ENCODE measurements around the gene SCUBE3. TPM values are rescaled to one million over a fixed set of nuclear protein-coding genes. Genes with fewer than 3 reads are reported as not detected.

The SCUBE3 gene
- total and polyA plus RNA-seq, 2 experiments from 2014 or later, result 24.0 to 31.5 TPM

DNA sequence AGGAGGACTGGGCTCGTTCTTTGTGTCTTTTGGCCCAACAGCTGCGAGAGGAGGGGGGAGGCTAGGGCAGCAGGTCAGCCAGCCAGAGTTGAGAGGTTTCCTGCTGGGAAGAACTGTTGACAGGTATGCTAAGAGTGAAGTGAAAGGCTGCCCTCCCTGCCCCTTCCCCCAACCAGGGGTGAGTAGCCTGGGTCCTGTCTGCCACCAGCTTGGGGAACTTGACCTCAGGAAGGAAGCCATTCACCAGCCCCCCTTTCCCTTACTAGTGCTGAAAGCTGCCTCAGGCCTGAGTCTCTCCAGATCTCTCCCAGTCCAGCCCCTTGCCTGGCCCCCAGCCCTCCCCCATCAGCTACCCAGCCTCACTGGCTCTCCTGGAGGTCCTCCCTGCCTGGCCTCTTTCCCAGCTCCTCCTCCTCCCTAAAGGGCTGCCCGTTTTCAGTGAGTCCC lies 25.1 kb downstream of the SCUBE3 start:
- WGBS, 2 experiments (ENCODE audit: low coverage in 1 of 2, low lambda C conversion rate in 2 of 2, missing lambda C conversion rate in 2 of 2), result 77 to 91% methylated on average over 2 to 3 of the region's 3 CpGs

DNA sequence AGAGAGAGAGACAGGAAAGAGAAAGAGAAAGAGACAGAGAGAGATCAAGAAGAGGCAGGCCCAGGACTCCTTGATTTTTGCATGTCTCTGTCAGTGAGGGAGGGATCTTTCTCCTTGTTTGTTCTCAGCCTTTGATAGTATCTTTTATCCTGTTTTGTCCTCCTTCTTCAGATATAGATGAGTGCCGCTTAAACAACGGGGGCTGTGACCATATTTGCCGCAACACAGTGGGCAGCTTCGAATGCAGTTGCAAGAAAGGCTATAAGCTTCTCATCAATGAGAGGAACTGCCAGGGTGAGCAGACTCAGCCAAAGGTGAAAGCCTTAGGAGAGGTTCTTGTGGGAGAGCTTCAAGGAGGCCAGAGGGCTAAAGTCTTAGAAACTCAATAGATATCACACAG lies 25.8 kb downstream of the SCUBE3 start:
- DNase-seq, result no peak
- H3K27ac ChIP-seq, result no peak overlapping the region
- no peak overlapping the region for H2AFZ ChIP-seq
- 0 out of 2 replicates have a peak, but pooled peaks cover 9% of the 10 kb centered on the region for H3F3A ChIP-seq (ENCODE audit: insufficient read depth)
- no peaks in the 10 kb centered on the region for H3K27me3 ChIP-seq (replicated peaks; ENCODE audit: insufficient read depth)
- H3K4me2 ChIP-seq (ENCODE audit: unreplicated experiment), result no peak overlapping the region
- no peaks in the 10 kb centered on the region for H3K9me2 ChIP-seq (ENCODE audit: insufficient read depth)
- no peaks in the 10 kb centered on the region for H3K36me3 ChIP-seq (ENCODE audit: low read depth)
- 75 to 82% methylated on average over 4 of the region's 4 CpGs for WGBS, 2 experiments (ENCODE audit: low coverage in 1 of 2, low lambda C conversion rate in 2 of 2, missing lambda C conversion rate in 2 of 2)
- H3K9me3 ChIP-seq (ENCODE audit: low read depth), result no peaks in the 10 kb centered on the region
- no peak overlapping the region for H3K9ac ChIP-seq
- no peak for TF ChIP-seq EZH2phosphoT487 (IDR thresholded peaks at IDR 0.05; ENCODE audit: insufficient read depth, low read depth)
- no peak for TF ChIP-seq EZH2 (IDR thresholded peaks at IDR 0.05; ENCODE audit: insufficient read depth, poor library complexity, severe bottlenecking)
- H3K4me3 ChIP-seq, result no peak overlapping the region
- no peaks in the 10 kb centered on the region for H4K20me1 ChIP-seq (ENCODE audit: insufficient read depth)
- in situ Hi-C loops (cut with MboI), result no loop called here
- H3K4me1 ChIP-seq (ENCODE audit: insufficient read depth), result no peaks in the 10 kb centered on the region
- H3K79me2 ChIP-seq (ENCODE audit: insufficient read depth), result no peaks in the 10 kb centered on the region

More for the DNA sequence above, 25.1 kb downstream of the SCUBE3 start:
- DNase-seq, result no peak
- no peaks in the 10 kb centered on the region for H3K9me2 ChIP-seq (ENCODE audit: insufficient read depth)
- H4K20me1 ChIP-seq (ENCODE audit: insufficient read depth), result no peaks in the 10 kb centered on the region
- H3K36me3 ChIP-seq (ENCODE audit: low read depth), result 0 out of 2 replicates have a peak, but pooled peaks cover 2% of the 10 kb centered on the region
- H3K79me2 ChIP-seq (ENCODE audit: insufficient read depth), result no peaks in the 10 kb centered on the region
- no peak overlapping the region for H3K4me3 ChIP-seq
- in situ Hi-C loops (cut with MboI), result no loop called here
- H3K9me3 ChIP-seq (ENCODE audit: low read depth), result no peaks in the 10 kb centered on the region
- H2AFZ ChIP-seq, result no peak overlapping the region
- TF ChIP-seq EZH2phosphoT487 (IDR thresholded peaks at IDR 0.05; ENCODE audit: insufficient read depth, low read depth), result no peak
- TF ChIP-seq EZH2 (IDR thresholded peaks at IDR 0.05; ENCODE audit: insufficient read depth, poor library complexity, severe bottlenecking), result no peak
- no peak overlapping the region for H3K4me2 ChIP-seq (ENCODE audit: unreplicated experiment)
- H3K4me1 ChIP-seq (ENCODE audit: insufficient read depth), result no peaks in the 10 kb centered on the region
- no peak overlapping the region for H3K9ac ChIP-seq
- H3K27ac ChIP-seq, result no peak overlapping the region
- H3F3A ChIP-seq (ENCODE audit: insufficient read depth), result 0 out of 2 replicates have a peak, but pooled peaks cover 9% of the 10 kb centered on the region
- H3K27me3 ChIP-seq (replicated peaks; ENCODE audit: insufficient read depth), result no peaks in the 10 kb centered on the region

DNA sequence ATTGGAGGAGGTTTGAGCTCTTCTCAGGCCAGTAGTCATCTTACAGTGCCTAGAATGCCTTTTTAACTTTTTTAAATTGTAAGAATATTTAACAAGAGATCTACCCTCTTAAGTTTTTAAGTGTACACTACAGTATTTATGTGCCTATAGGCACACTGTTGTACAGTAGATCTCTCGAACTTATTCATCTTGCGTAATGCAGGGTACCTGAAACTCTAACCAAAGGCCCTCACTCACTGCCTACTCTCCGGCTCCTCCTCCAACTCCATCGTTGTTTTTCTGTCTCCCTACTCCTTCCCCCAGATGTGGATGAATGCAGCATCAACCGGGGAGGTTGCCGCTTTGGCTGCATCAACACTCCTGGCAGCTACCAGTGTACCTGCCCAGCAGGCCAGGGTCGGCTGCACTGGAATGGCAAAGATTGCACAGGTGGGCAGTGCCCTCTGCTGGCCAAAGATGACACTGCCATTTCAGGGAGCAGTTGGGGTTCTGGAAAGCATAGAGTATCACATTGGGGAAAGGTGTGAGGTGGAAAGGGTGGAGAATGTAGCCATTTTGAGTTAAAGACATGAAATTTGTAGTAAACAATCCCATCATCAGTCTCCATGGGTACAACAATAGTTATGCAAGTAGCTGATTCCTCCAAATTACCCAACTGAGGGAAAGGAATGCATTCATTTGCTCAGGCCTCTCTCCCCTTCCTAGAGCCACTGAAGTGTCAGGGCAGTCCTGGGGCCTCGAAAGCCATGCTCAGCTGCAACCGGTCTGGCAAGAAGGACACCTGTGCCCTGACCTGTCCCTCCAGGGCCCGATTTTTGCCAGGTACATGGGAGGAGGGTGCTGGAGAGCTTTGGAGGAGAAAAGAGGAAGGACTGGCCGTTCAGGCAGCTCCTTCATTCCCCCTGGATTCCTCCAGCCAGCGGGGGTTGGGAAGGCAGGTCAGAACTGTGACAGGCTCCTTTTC lies 27.4 kb downstream of the SCUBE3 start:
- Histone ChIP-seq H3K27me3 (replicated peaks; ENCODE audit: insufficient read depth) (no peaks in the 10 kb centered on the region), H3K4me1 (ENCODE audit: insufficient read depth) (no peaks in the 10 kb centered on the region), H3F3A (ENCODE audit: insufficient read depth) (0 out of 2 replicates have a peak, but pooled peaks cover 10% of the 10 kb centered on the region), H3K4me3 (no peak overlapping the region), H4K20me1 (ENCODE audit: insufficient read depth) (no peaks in the 10 kb centered on the region), H3K9ac (no peak overlapping the region), H3K79me2 (ENCODE audit: insufficient read depth) (no peaks in the 10 kb centered on the region), H2AFZ (no peak overlapping the region), H3K4me2 (ENCODE audit: unreplicated experiment) (no peak overlapping the region), H3K9me2 (ENCODE audit: insufficient read depth) (no peaks in the 10 kb centered on the region), H3K9me3 (ENCODE audit: low read depth) (no peaks in the 10 kb centered on the region), H3K36me3 (ENCODE audit: low read depth) (no peaks in the 10 kb centered on the region), H3K27ac (no peak overlapping the region)
- 45 to 49% methylated on average over 12 of the region's 12 CpGs for WGBS, 2 experiments (ENCODE audit: low coverage in 1 of 2, low lambda C conversion rate in 2 of 2, missing lambda C conversion rate in 2 of 2)
- in situ Hi-C loops (cut with MboI), result loop anchor here (10.0 kb wide), 1 partner anchor 256 kb away; no protein-coding TSS in a partner anchor
- TF ChIP-seq EZH2 (IDR thresholded peaks at IDR 0.05; ENCODE audit: insufficient read depth, poor library complexity, severe bottlenecking) (no peak), EZH2phosphoT487 (IDR thresholded peaks at IDR 0.05; ENCODE audit: insufficient read depth, low read depth) (no peak)
- DNase-seq, result peak; percentile 63

DNA sequence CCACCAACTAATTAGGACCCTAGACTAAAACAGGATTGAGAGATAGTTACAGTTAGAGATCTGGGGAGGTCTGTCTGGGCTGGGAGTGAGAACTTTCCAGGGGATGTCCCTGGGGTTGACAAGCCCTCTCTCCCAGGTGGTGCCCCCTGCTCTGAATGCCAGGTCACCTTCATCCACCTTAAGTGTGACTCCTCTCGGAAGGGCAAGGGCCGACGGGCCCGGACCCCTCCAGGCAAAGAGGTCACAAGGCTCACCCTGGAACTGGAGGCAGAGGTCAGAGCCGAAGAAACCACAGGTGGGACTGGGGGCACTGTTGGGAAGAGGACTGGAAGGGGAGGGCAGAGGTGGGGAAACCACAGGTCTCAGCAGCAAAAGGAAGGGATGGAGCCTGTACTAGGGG lies 28.7 kb downstream of the SCUBE3 start:
- Histone ChIP-seq H4K20me1 (ENCODE audit: insufficient read depth) (no peaks in the 10 kb centered on the region), H3K27me3 (replicated peaks; ENCODE audit: insufficient read depth) (no peaks in the 10 kb centered on the region), H3K4me2 (ENCODE audit: unreplicated experiment) (no peak overlapping the region), H3K9me2 (ENCODE audit: insufficient read depth) (no peaks in the 10 kb centered on the region), H3K4me3 (no peak overlapping the region), H3K9me3 (ENCODE audit: low read depth) (no peaks in the 10 kb centered on the region), H3K27ac (no peak overlapping the region), H3K9ac (no peak overlapping the region), H3K36me3 (ENCODE audit: low read depth) (no peaks in the 10 kb centered on the region), H3K4me1 (ENCODE audit: insufficient read depth) (no peaks in the 10 kb centered on the region), H3F3A (ENCODE audit: insufficient read depth) (0 out of 2 replicates have a peak, but pooled peaks cover 13% of the 10 kb centered on the region), H3K79me2 (ENCODE audit: insufficient read depth) (peaks cover under 1% of the 10 kb centered on the region; the same call in 1 of the 2 replicates), H2AFZ (no peak overlapping the region)
- TF ChIP-seq EZH2phosphoT487 (IDR thresholded peaks at IDR 0.05; ENCODE audit: insufficient read depth, low read depth), result no peak
- no peak for TF ChIP-seq EZH2 (IDR thresholded peaks at IDR 0.05; ENCODE audit: insufficient read depth, poor library complexity, severe bottlenecking)
- in situ Hi-C loops (cut with MboI), result loop anchor here (10.0 kb wide), 1 partner anchor 258 kb away; no protein-coding TSS in a partner anchor
- 96 to 97% methylated on average over 5 of the region's 5 CpGs for WGBS, 2 experiments (ENCODE audit: low coverage in 1 of 2, low lambda C conversion rate in 2 of 2, missing lambda C conversion rate in 2 of 2)
- DNase-seq, result no peak

All from GM23248 (cell line).